ENCODE results near the gene GPR180. TPM values are rescaled to one million over a fixed set of nuclear protein-coding genes. Genes with fewer than 3 reads are reported as not detected.
A peak's percentile ranks its signal among the peaks of the same experiment; 100 is the strongest.
"Not testable (repeated sequence)": the region's sequence is repeated elsewhere in the genome, so short reads cannot be mapped to it uniquely, and the experiment has no call there.

GPR180 gene
- total RNA-seq, 1 experiment from 2014 or later = 5.6 TPM

DNA sequence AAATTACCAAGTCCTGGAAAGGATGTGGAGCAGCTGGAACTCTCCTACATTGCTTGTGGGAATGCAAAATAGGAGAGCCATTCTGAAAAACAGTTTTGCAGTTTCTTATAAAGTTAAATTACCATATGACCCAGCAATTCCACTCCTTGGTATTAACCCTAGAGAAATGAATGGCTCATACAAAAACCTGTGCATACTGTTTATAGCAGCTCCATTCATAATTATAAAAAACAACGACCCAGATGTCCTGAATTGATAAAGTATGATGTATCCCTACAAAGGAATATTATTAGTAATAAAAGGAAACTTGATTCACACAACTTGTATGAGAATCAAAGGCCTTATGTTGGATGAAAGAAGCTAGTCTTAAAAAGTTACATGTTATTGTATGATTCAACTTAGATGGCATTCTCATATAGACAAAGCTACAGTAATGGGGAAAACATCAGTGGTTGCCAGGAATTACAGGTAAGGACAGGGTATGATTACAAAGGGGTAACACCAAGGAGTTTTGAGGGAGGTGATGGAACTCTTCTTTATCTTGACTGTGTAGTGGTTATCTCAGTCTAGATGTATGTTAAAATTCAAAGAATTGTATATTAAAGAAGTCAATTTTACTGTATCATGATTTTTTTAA is 35.4 kb downstream of the GPR180 start:
- ATAC-seq = no peak
- H4K20me1 ChIP-seq (ENCODE audit: low read length) = no peaks in the 10 kb centered on the region
- TF ChIP-seq, protein P1, sequence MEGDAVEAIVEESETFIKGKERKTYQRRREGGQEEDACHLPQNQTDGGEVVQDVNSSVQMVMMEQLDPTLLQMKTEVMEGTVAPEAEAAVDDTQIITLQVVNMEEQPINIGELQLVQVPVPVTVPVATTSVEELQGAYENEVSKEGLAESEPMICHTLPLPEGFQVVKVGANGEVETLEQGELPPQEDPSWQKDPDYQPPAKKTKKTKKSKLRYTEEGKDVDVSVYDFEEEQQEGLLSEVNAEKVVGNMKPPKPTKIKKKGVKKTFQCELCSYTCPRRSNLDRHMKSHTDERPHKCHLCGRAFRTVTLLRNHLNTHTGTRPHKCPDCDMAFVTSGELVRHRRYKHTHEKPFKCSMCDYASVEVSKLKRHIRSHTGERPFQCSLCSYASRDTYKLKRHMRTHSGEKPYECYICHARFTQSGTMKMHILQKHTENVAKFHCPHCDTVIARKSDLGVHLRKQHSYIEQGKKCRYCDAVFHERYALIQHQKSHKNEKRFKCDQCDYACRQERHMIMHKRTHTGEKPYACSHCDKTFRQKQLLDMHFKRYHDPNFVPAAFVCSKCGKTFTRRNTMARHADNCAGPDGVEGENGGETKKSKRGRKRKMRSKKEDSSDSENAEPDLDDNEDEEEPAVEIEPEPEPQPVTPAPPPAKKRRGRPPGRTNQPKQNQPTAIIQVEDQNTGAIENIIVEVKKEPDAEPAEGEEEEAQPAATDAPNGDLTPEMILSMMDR (conservative IDR thresholded peaks at IDR 0.05; ENCODE audit: low read depth, low read length) = no peak
- TF ChIP-seq EZH2 (IDR thresholded peaks at IDR 0.05; ENCODE audit: low read length, unreplicated experiment) (no peak), EZH2phosphoT487 (IDR thresholded peaks at IDR 0.05; ENCODE audit: borderline replicate concordance, low read length) (no peak)
- no peaks in the 10 kb centered on the region for H3K9me2 ChIP-seq (replicated peaks; ENCODE audit: low read length)
- no peak overlapping the region for H3K9ac ChIP-seq (ENCODE audit: low read length)
- no peak overlapping the region for H3K4me3 ChIP-seq (ENCODE audit: low read length)
- no peaks in the 10 kb centered on the region for H3K36me3 ChIP-seq (ENCODE audit: low read depth, low read length)
- DNase-seq = no peak
- intact Hi-C loops (cut with micrococcal nuclease) = no loop called here
- POLR2A ChIA-PET (ENCODE audit: unreplicated experiment) = no interaction called here
- no peak overlapping the region for H3K4me2 ChIP-seq (ENCODE audit: low read length)
- no peaks in the 10 kb centered on the region for H3K79me2 ChIP-seq (ENCODE audit: low read length)
- no peaks in the 10 kb centered on the region for H3F3A ChIP-seq (ENCODE audit: low read length, unreplicated experiment)
- no peak overlapping the region for H3K27ac ChIP-seq (ENCODE audit: low read length)
- CTCF ChIA-PET = no interaction called here
- H3K27me3 ChIP-seq (ENCODE audit: low read length) = no peaks in the 10 kb centered on the region
- BruUV-seq (replicated peaks) = TSS peak; percentile 2
- H3K9me3 ChIP-seq (ENCODE audit: low read length) = no peaks in the 10 kb centered on the region
- H3K4me1 ChIP-seq (ENCODE audit: insufficient read depth, low read length) = peaks cover 19% of the 10 kb centered on the region
- no peak overlapping the region for H2AFZ ChIP-seq (ENCODE audit: low read length)

GRCh38 chr13:94637677-94638076 is 36.0 kb downstream of the GPR180 start:
- H3K36me3 ChIP-seq (ENCODE audit: low read depth, low read length); H3K27me3 ChIP-seq (ENCODE audit: low read length); CTCF ChIA-PET; H3K9me3 ChIP-seq (ENCODE audit: low read length); H3K9ac ChIP-seq (ENCODE audit: low read length); H3K9me2 ChIP-seq (replicated peaks; ENCODE audit: low read length); ATAC-seq; H4K20me1 ChIP-seq (ENCODE audit: low read length); H3K79me2 ChIP-seq (ENCODE audit: low read length); H2AFZ ChIP-seq (ENCODE audit: low read length); DNase-seq; H3K4me3 ChIP-seq (ENCODE audit: low read length); BruUV-seq (replicated peaks); POLR2A ChIA-PET (ENCODE audit: unreplicated experiment); H3F3A ChIP-seq (ENCODE audit: low read length, unreplicated experiment); H3K27ac ChIP-seq (ENCODE audit: low read length); H3K4me2 ChIP-seq (ENCODE audit: low read length); intact Hi-C loops (cut with micrococcal nuclease): not testable (repeated sequence)
- peaks cover 20% of the 10 kb centered on the region for H3K4me1 ChIP-seq (ENCODE audit: insufficient read depth, low read length)

- H3K9ac ChIP-seq (ENCODE audit: low read length) = 0 out of 2 replicates have a peak overlapping the region, but pooled peaks have one; percentile 3
- ATAC-seq (peak; percentile 30; the same call in 1 of the 2 replicates), DNase-seq (peak; percentile 27)
- H3K36me3 ChIP-seq (ENCODE audit: low read depth, low read length) = no peaks in the 10 kb centered on the region
- BruUV-seq (replicated peaks) = no TSS peak
- no peaks in the 10 kb centered on the region for H3K9me3 ChIP-seq (ENCODE audit: low read length)
- ChIA-PET POLR2A (ENCODE audit: unreplicated experiment) (interaction anchor here (0.8 kb wide), 1 partner anchor 72 kb away, joined by 4 read pairs; no protein-coding TSS in a partner anchor), CTCF (no interaction called here)
- intact Hi-C loops (cut with micrococcal nuclease) = loop anchor here (1.0 kb wide), 1 partner anchor 16 kb away; no protein-coding TSS in a partner anchor
- TF ChIP-seq EZH2phosphoT487 (IDR thresholded peaks at IDR 0.05; ENCODE audit: borderline replicate concordance, low read length) = no peak
- TF ChIP-seq EZH2 (IDR thresholded peaks at IDR 0.05; ENCODE audit: low read length, unreplicated experiment) = no peak
- TF ChIP-seq, protein P1 (conservative IDR thresholded peaks at IDR 0.05; ENCODE audit: low read depth, low read length) = no peak
- H3K4me3 ChIP-seq (ENCODE audit: low read length) = 0 out of 2 replicates have a peak overlapping the region, but pooled peaks have one; percentile 14
- H4K20me1 ChIP-seq (ENCODE audit: low read length) = no peaks in the 10 kb centered on the region
- H3K27ac ChIP-seq (ENCODE audit: low read length) = peak overlapping the region; percentile 64
- no peaks in the 10 kb centered on the region for H3K27me3 ChIP-seq (ENCODE audit: low read length)
- H3K9me2 ChIP-seq (replicated peaks; ENCODE audit: low read length) = no peaks in the 10 kb centered on the region
- no peak overlapping the region for H2AFZ ChIP-seq (ENCODE audit: low read length)
- H3F3A ChIP-seq (ENCODE audit: low read length, unreplicated experiment) = no peaks in the 10 kb centered on the region
- no peaks in the 10 kb centered on the region for H3K79me2 ChIP-seq (ENCODE audit: low read length)
- H3K4me2 ChIP-seq (ENCODE audit: low read length) = peak overlapping the region; percentile 60
- peaks cover 20% of the 10 kb centered on the region for H3K4me1 ChIP-seq (ENCODE audit: insufficient read depth, low read length)
These were observed 39.1 kb downstream of the GPR180 start for GRCh38 chr13:94640721-94641120.
